Activated T-cell treated with anti-CD3 and anti-CD28 coated beads, Interleukin-2, amount 50 U/mL, for 72 hours (primary cell): ENCODE results near the gene CEP152. TPM values are rescaled to one million over a fixed set of nuclear protein-coding genes. Genes with fewer than 3 reads are reported as not detected.
"Not testable (repeated sequence)": the region's sequence is repeated elsewhere in the genome, so short reads cannot be mapped to it uniquely, and the experiment has no call there.

Experiments
- ATAC-seq, 2 donors: fragments of 150-1000 bp; cut with Tn5 transposase; replicated peaks in 1 of 2; 2 replicates each; pipeline ENCODE4 v1.10.0; 2021; ENCODE audit warnings: moderate library complexity in 2 of 2, mild to moderate bottlenecking in 1 of 2
- DNase-seq, 2 donors: peaks; one replicate each; pipeline ENCODE4 v3.0.0; 2021 to 2022; ENCODE audit warnings: mixed read lengths in 1 of 2
- H3K27ac Mint-ChIP-seq: one replicate; pipeline ENCODE4 v1.8.0; 2022; ENCODE audit warnings: mild to moderate bottlenecking, moderate library complexity, mixed read lengths
- H3K27me3 Mint-ChIP-seq: one replicate; pipeline ENCODE4 v1.8.0; 2022; ENCODE audit warnings: low read depth, mixed read lengths
- H3K36me3 Mint-ChIP-seq, 2 donors: one replicate each; pipeline ENCODE4 v1.8.0; 2022; ENCODE audit warnings: mixed read lengths in 2 of 2, mild to moderate bottlenecking in 1 of 2; ENCODE audit not compliant: insufficient read depth in 2 of 2
- H3K4me1 Mint-ChIP-seq: one replicate; pipeline ENCODE4 v1.8.0; 2022; ENCODE audit warnings: low read depth, mixed read lengths
- H3K4me3 Mint-ChIP-seq, 2 donors: one replicate each; pipeline ENCODE4 v1.8.0; 2022; ENCODE audit warnings: mild to moderate bottlenecking in 2 of 2, mixed read lengths in 2 of 2, moderate library complexity in 2 of 2
- H3K9me3 Mint-ChIP-seq, 2 donors: one replicate each; pipeline ENCODE4 v1.8.0; 2022; ENCODE audit warnings: mixed read lengths in 2 of 2
- total RNA-seq, 2 donors: library from RNA; stranded (reverse); gene quantifications; one replicate each; pipeline ENCODE4 v1.2.3, GENCODE V29; 2022

Gene CEP152
- total RNA-seq, result 10 to 100 TPM; 33.3 to 39.6 TPM

- peaks cover 42% of the 10 kb centered on the region for H3K4me1 Mint-ChIP-seq
- H3K9me3 Mint-ChIP-seq, result no peaks in the 10 kb centered on the region
- peak within 1 kb of the TSS; percentile 97 for H3K27ac Mint-ChIP-seq
- DNase-seq (peak; percentile 97 to 99), ATAC-seq (peak; percentile 96)
- peak within 1 kb of the TSS; percentile 85 to 97 for H3K4me3 Mint-ChIP-seq
- H3K27me3 Mint-ChIP-seq, result no peaks in the 10 kb centered on the region
- H3K36me3 Mint-ChIP-seq, result peaks cover 1 to 7% of the 10 kb centered on the region in 2 donors
These were observed at the start of gene CEP152 for GRCh38 chr15:48810414-48811324. Gene CEP152, minus strand, starts transcription at chr15:48811069. Its CDS starts 5,420 bp downstream, at chr15:48805649.

- Mint-ChIP-seq H3K4me1 (peaks cover 13% of the 10 kb centered on the region), H3K9me3 (no peaks in the 10 kb centered on the region), H3K36me3 (no peaks in the 10 kb centered on the region), H3K27me3 (peaks cover 12% of the 10 kb centered on the region), H3K4me3 (no peak overlapping the region), H3K27ac (no peak overlapping the region)
- ATAC-seq (no peak), DNase-seq (no peak)
These were observed 48.6 kb upstream of the CEP152 start for GRCh38 chr15:48859426-48859825.

- H3K36me3 Mint-ChIP-seq, result no peaks in the 10 kb centered on the region
- H3K27ac Mint-ChIP-seq, result no peak overlapping the region
- no peak overlapping the region for H3K4me3 Mint-ChIP-seq
- peaks cover 17% of the 10 kb centered on the region for H3K27me3 Mint-ChIP-seq
- H3K9me3 Mint-ChIP-seq, result no peaks in the 10 kb centered on the region
- no peak for DNase-seq
- ATAC-seq, result peak; percentile 20 to 55
- peaks cover 13% of the 10 kb centered on the region for H3K4me1 Mint-ChIP-seq
These were observed 47.5 kb upstream of the CEP152 start for GRCh38 chr15:48858401-48858800.

GRCh38 chr15:48856942-48857341 is 46.1 kb upstream of the CEP152 start:
- Mint-ChIP-seq H3K4me3 (no peak overlapping the region), H3K4me1 (peaks cover 3% of the 10 kb centered on the region), H3K36me3 (no peaks in the 10 kb centered on the region), H3K9me3 (no peaks in the 10 kb centered on the region), H3K27ac (no peak overlapping the region), H3K27me3 (peaks cover 21% of the 10 kb centered on the region)
- ATAC-seq (no peak), DNase-seq (no peak)

- no peaks in the 10 kb centered on the region for H3K9me3 Mint-ChIP-seq
- H3K4me1 Mint-ChIP-seq, result no peaks in the 10 kb centered on the region
- no peak overlapping the region for H3K4me3 Mint-ChIP-seq
- H3K27ac Mint-ChIP-seq, result no peak overlapping the region
- no peak for DNase-seq
- no peak for ATAC-seq
- peaks cover 24% of the 10 kb centered on the region for H3K27me3 Mint-ChIP-seq
- H3K36me3 Mint-ChIP-seq, result no peaks in the 10 kb centered on the region
These were observed 44.9 kb upstream of the CEP152 start for GRCh38 chr15:48855501-48856440.

- not testable (repeated sequence) for H3K9me3 Mint-ChIP-seq, H3K36me3 Mint-ChIP-seq, H3K4me3 Mint-ChIP-seq, ATAC-seq, H3K27ac Mint-ChIP-seq, H3K4me1 Mint-ChIP-seq, DNase-seq
- H3K27me3 Mint-ChIP-seq, result peaks cover 26% of the 10 kb centered on the region
These were observed 43.6 kb upstream of the CEP152 start for GRCh38 chr15:48854434-48854833.

- ATAC-seq (no peak), DNase-seq (no peak)
- Mint-ChIP-seq H3K4me3 (no peak overlapping the region), H3K36me3 (no peaks in the 10 kb centered on the region), H3K27ac (no peak overlapping the region), H3K9me3 (no peaks in the 10 kb centered on the region), H3K27me3 (peaks cover 21% of the 10 kb centered on the region), H3K4me1 (no peaks in the 10 kb centered on the region)
These were observed 41.1 kb upstream of the CEP152 start for GRCh38 chr15:48851956-48852355.

- H3K27ac Mint-ChIP-seq, result no peak overlapping the region
- H3K9me3 Mint-ChIP-seq, result no peaks in the 10 kb centered on the region
- H3K4me1 Mint-ChIP-seq, result no peaks in the 10 kb centered on the region
- H3K4me3 Mint-ChIP-seq, result no peak overlapping the region
- peaks cover 21% of the 10 kb centered on the region for H3K27me3 Mint-ChIP-seq
- ATAC-seq (no peak), DNase-seq (no peak)
- H3K36me3 Mint-ChIP-seq, result no peaks in the 10 kb centered on the region
These were observed 39.8 kb upstream of the CEP152 start for GRCh38 chr15:48850648-48851047.

GRCh38 chr15:48845123-48845522 is 34.3 kb upstream of the CEP152 start:
- peak; percentile 55 to 70 for ATAC-seq
- peaks cover 7% of the 10 kb centered on the region for H3K27me3 Mint-ChIP-seq
- H3K27ac Mint-ChIP-seq, result no peak overlapping the region
- H3K9me3 Mint-ChIP-seq, result no peaks in the 10 kb centered on the region
- DNase-seq, result no peak
- H3K36me3 Mint-ChIP-seq, result no peaks in the 10 kb centered on the region
- no peak overlapping the region for H3K4me3 Mint-ChIP-seq
- no peaks in the 10 kb centered on the region for H3K4me1 Mint-ChIP-seq

GRCh38 chr15:48842501-48842900 is 31.6 kb upstream of the CEP152 start:
- ATAC-seq, result no peak
- no peaks in the 10 kb centered on the region for H3K36me3 Mint-ChIP-seq
- H3K4me3 Mint-ChIP-seq, result no peak overlapping the region
- H3K9me3 Mint-ChIP-seq, result no peaks in the 10 kb centered on the region
- no peaks in the 10 kb centered on the region for H3K27me3 Mint-ChIP-seq
- DNase-seq, result no peak
- H3K27ac Mint-ChIP-seq, result no peak overlapping the region
- no peaks in the 10 kb centered on the region for H3K4me1 Mint-ChIP-seq

- H3K4me1 Mint-ChIP-seq, result no peaks in the 10 kb centered on the region
- peaks cover 6 to 9% of the 10 kb centered on the region in 2 donors for H3K36me3 Mint-ChIP-seq
- no peak overlapping the region for H3K4me3 Mint-ChIP-seq
These were observed 23.9 kb upstream of the CEP152 start for GRCh38 chr15:48834756-48835155.

GRCh38 chr15:48833526-48834239 is 22.8 kb upstream of the CEP152 start:
- Mint-ChIP-seq H3K4me3 (no peak overlapping the region), H3K27ac (no peak overlapping the region)

More at GRCh38 chr15:48834756-48835155, 23.9 kb upstream of the CEP152 start:
- no peak overlapping the region for H3K27ac Mint-ChIP-seq
- peaks cover 11 to 12% of the 10 kb centered on the region in 2 donors for H3K9me3 Mint-ChIP-seq
- no peak for DNase-seq
- H3K27me3 Mint-ChIP-seq, result peaks cover 10% of the 10 kb centered on the region
- no peak for ATAC-seq

More at GRCh38 chr15:48833526-48834239, 22.8 kb upstream of the CEP152 start:
- Mint-ChIP-seq H3K9me3 (peaks cover 11 to 12% of the 10 kb centered on the region in 2 donors), H3K36me3 (peaks cover 6 to 9% of the 10 kb centered on the region in 2 donors), H3K4me1 (no peaks in the 10 kb centered on the region), H3K27me3 (peaks cover 14% of the 10 kb centered on the region)
- no peak for ATAC-seq
- DNase-seq, result no peak
